Measurements from ENCODE around the gene KAT8.

The KAT8 gene

DNA sequence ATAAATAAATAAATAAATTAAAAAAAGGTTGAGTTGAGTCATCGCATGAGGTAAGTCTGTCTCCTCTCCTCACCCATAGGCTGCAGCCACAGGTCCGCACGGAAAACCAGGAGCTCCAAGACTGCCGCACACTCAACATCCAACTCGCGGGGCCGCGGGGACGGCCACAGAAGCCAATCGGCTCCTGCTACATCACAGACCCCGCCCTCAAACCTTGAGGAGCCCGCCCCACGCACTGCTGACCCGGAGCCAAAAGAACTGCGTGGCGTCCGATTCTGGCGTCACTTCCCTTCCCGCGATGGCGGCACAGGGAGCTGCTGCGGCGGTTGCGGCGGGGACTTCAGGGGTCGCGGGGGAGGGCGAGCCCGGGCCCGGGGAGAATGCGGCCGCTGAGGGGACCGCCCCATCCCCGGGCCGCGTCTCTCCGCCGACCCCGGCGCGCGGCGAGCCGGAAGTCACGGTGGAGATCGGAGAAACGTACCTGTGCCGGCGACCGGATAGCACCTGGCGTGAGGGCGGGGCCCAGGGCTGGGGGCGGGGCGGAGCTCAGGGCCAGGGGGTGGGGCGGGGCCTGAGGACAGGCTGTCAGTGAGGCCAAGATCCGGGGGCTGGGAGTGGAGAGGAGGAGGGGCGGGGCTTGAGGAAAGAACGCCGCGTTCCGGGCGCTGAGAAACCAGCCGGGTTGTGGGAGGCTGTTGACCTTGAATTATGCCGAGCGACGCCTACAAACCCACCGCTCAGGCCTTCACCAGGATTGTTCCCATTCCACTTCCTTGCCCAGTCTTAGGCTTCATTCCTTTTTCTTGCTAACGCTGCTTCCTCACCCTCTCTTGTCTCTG is at the start of gene KAT8:
KAT8 (plus strand) TSS at position 281 of the 839 bp plus-strand sequence; CDS start at position 299, 18 bp downstream.
- peak; percentile 96 to 98 (median 96) for DNase-seq (ENCODE audit: low read depth in 3 of 3)

- no peak for DNase-seq (ENCODE audit: low read depth in 3 of 3)
These were observed 45.6 kb upstream of the KAT8 start for GRCh38 chr16:31071861-31072260.

- no peak for DNase-seq (ENCODE audit: low read depth in 3 of 3)
These were observed 44.8 kb upstream of the KAT8 start for GRCh38 chr16:31072540-31073141.

DNA sequence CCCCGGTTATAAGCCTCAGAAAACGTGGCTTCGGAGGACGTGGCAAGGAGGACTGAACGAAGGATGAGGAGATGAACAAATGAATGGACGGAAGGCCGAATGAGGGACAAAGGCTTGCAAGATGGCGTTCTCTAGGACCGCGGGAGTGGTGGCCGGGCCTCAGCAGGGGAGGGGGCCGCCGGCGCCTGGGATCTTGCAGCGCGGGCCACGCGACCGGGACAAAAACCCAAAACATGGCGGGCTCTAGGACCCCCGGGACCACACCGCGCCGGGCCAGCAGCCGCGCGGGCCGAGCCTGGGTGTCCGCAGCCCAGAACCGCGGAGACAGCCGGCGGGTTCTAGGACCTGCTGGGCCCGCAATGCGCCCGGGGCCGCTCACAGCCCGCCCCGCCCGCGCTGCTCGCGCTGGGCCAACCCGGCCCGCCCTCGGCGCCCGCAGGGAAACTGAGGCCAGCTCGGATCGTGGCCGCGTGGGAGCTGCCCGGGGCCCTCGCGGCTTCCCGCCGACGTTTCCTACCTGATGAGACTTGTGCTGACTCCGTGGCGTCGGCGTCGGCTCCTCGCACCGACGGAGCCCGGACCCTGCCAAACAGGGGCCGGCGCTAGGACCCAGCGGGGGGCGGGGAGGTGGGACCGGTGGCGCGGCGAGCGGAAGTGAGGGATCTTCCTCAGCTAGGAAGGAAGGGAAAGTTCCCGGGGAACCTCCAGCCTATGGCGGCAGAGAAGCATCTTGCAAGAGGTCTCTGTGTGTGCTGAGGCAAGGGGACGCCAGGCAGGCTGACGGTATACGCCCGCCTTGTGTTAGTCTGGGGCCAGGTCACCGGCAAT is 44.1 kb upstream of the KAT8 start:
- peak; percentile 77 to 92 (median 78) for DNase-seq (ENCODE audit: low read depth in 3 of 3)

DNA sequence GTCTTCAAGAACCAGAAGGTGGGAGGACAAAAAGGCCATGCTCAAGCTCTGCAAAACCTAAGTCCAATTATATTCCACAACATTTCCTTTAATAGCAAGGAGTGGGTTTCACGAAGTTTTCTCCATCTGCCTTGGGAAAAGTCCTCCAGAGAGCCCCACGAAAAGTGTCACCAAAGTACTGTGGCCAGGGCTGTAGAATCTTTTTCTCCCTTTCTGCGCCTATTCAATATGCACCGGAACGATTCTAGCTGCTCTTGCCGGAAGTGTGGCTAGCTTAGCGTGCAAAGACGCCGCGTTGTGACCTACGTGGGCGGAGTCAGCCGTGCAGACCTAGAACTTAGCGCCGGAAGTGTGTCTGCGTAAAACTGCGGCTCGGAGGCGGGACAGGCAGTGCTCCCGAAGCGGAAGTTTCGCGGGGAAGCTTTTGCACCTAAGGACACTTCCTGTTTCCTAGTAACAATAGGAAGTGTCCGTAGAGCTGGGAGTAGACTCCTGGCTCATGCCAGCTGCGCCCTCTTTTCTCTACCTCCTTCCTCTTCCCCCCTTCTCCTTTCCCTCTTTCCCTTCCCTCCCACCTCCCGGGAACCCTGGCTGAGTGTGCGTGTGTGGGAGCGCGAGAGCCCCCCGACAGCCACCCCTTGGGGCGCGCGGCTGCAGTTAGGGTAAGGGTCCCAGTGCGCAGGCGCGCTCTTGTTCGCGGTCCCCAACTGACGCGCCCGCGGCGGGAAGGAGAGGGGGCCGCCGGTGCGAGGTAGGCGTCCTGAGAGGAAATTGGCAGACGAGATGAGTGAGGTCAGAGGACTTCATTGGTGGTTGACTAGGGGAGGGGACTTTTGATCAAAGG is 43.3 kb upstream of the KAT8 start, which contains the start of the genes ZNF646 and ZNF668:
ZNF646 (plus strand) TSS at position 453 of the 844 bp plus-strand sequence. CDS start 1,903 bp downstream, outside the sequence.
ZNF668 (minus strand) TSS at position 271 of the 844 bp plus-strand sequence. CDS start 9,781 bp downstream, outside the sequence.
- DNase-seq (ENCODE audit: low read depth in 3 of 3), result peak; percentile 97 to 99 (median 97)

DNA sequence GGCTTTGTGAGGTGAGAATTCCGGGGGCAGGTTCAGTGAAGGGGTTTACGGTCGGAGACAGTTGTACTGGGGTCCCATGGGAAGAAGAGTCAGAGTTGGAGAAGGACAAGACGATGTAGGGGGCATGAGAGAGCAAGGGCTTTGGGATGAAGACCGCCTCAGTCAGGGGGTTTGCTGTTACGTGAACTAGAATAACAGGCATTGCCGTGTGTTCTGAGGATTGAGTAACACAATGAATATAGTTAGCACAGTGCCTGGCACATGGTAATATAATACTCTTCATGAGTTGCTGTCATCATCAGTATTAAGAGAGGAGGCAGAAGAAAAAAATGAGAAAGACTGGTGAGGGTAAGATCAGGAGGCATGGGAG is 42.7 kb upstream of the KAT8 start:
- DNase-seq (ENCODE audit: low read depth in 3 of 3), result no peak

DNA sequence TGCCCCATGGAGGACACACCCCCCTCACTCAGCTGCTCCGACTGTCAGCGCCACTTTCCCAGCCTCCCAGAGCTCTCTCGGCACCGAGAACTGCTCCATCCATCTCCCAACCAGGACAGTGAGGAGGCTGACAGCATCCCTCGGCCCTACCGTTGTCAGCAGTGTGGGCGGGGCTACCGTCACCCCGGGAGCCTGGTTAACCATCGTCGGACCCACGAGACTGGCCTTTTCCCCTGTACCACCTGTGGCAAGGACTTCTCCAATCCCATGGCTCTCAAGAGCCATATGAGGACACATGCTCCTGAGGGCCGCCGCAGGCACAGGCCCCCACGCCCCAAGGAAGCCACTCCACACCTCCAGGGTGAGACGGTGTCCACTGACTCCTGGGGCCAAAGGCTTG is 41.1 kb upstream of the KAT8 start:
- no peak for DNase-seq (ENCODE audit: low read depth in 3 of 3)

DNA sequence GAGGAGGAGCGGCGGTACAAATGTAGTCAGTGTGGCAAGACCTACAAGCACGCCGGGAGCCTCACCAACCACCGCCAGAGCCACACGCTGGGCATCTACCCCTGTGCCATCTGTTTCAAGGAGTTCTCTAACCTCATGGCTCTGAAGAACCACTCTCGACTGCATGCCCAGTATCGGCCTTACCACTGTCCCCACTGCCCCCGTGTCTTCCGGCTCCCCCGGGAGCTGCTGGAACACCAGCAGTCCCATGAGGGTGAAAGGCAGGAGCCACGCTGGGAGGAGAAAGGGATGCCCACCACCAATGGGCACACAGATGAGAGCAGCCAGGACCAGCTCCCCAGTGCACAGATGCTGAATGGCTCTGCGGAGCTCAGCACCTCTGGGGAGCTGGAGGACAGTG is 40.4 kb upstream of the KAT8 start:
- no peak for DNase-seq (ENCODE audit: low read depth in 3 of 3)

GRCh38 chr16:31077592-31078396 is 39.7 kb upstream of the KAT8 start:
- no peak for DNase-seq (ENCODE audit: low read depth in 3 of 3)

DNA sequence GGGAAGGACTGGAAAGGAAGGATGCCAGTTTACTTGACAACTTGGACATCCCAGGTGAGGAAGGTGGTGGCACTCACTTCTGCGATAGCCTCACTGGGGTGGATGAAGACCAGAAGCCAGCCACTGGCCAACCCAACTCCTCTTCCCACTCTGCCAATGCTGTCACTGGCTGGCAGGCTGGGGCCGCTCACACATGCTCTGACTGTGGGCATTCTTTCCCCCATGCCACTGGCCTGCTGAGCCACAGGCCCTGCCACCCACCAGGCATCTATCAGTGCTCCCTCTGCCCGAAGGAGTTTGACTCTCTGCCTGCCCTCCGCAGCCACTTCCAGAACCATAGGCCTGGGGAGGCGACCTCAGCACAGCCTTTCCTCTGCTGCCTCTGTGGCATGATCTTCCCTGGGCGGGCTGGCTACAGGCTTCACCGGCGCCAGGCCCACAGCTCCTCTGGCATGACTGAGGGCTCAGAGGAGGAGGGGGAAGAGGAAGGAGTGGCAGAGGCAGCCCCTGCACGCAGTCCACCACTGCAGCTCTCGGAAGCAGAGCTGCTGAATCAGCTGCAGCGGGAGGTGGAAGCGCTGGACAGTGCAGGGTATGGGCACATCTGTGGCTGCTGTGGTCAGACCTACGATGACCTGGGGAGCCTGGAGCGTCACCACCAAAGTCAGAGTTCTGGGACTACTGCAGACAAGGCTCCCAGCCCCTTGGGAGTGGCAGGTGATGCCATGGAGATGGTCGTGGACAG is 38.7 kb upstream of the KAT8 start:
- DNase-seq (ENCODE audit: low read depth in 3 of 3), result no peak

DNA sequence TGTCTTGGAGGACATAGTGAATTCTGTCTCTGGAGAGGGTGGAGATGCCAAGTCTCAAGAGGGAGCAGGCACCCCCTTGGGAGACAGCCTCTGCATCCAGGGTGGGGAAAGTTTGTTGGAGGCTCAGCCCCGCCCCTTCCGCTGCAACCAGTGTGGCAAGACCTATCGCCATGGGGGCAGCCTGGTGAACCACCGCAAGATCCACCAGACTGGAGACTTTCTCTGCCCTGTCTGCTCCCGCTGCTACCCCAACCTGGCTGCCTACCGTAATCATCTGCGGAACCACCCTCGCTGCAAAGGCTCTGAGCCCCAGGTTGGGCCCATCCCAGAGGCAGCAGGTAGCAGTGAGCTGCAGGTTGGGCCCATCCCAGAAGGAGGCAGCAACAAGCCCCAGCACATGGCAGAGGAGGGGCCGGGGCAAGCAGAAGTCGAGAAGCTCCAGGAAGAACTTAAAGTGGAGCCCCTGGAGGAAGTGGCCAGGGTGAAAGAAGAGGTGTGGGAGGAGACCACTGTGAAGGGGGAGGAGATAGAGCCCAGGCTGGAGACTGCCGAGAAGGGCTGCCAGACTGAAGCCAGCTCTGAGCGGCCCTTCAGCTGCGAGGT is 38.0 kb upstream of the KAT8 start:
- no peak for DNase-seq (ENCODE audit: low read depth in 3 of 3)

DNA sequence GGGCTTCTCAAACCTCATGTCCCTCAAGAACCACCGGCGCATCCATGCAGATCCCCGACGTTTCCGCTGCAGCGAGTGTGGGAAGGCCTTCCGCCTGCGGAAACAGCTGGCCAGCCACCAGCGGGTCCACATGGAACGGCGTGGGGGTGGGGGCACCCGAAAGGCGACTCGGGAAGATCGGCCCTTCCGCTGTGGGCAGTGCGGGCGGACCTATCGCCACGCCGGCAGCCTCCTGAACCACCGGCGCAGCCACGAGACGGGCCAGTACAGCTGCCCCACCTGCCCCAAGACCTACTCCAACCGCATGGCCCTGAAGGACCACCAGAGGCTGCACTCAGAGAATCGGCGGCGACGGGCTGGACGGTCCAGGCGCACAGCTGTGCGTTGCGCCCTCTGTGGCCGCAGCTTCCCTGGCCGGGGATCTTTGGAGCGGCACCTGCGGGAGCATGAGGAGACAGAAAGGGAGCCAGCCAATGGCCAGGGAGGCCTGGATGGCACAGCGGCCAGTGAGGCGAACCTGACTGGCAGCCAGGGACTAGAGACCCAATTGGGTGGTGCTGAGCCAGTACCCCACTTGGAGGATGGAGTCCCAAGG is 37.3 kb upstream of the KAT8 start:
- DNase-seq (ENCODE audit: low read depth in 3 of 3), result no peak

DNA sequence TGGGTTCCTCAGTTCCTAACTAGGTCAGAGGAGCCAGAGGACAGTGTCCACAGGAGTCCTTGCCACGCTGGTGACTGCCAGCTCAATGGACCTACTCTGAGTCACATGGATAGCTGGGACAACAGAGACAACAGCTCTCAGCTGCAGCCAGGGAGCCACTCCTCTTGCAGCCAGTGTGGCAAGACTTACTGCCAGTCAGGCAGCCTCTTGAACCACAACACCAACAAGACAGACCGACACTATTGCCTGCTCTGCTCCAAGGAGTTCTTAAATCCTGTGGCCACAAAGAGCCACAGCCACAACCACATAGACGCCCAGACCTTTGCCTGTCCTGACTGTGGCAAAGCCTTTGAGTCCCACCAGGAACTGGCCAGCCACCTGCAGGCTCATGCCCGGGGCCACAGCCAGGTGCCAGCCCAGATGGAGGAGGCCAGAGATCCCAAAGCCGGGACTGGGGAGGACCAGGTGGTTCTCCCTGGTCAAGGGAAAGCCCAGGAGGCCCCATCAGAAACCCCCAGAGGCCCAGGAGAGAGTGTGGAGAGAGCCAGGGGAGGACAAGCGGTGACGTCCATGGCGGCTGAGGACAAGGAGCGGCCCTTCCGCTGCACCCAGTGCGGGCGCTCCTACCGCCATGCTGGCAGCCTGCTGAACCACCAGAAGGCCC is 36.6 kb upstream of the KAT8 start:
- DNase-seq (ENCODE audit: low read depth in 3 of 3), result no peak

DNA sequence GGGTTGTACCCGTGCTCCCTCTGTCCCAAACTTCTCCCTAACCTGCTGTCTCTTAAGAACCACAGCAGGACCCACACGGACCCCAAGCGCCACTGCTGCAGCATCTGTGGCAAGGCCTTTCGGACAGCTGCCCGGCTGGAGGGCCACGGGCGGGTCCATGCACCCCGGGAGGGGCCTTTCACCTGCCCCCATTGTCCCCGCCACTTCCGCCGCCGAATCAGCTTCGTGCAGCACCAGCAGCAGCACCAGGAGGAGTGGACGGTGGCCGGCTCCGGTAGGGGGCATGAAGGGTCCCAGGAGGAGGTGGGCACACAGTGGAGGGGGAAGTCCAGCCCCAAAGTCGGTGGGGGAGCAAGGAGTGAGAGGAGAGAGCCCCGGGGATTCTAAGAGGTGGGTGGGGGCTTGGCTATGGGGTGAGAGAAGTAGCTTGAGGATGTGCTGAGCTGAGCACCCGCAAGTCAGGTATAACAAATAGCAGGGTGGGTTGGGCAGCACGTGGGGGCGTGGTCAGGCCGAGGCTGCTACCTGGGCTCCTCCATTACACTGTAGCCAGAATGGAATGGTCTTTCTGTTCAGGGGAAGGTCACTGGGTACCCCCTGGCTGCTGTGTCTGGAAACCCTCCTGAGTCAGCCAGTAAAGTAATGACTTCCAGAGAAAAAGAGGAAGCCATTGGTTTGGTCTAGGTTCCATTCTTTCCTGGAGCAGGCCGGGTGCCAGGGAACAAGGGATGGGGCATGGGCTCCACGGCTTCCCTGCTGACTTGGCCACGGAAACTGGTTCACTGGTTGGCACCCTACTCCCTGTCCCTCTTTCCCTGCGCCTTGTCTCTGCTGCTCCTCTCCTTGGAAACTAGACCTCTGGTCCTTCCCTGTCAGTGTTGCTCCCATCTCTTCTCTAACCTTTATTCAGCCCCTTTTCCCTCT is 35.8 kb upstream of the KAT8 start:
- no peak for DNase-seq (ENCODE audit: low read depth in 3 of 3)

- DNase-seq (ENCODE audit: low read depth in 3 of 3), result no peak
These were observed 35.0 kb upstream of the KAT8 start for GRCh38 chr16:31082368-31083045.

DNA sequence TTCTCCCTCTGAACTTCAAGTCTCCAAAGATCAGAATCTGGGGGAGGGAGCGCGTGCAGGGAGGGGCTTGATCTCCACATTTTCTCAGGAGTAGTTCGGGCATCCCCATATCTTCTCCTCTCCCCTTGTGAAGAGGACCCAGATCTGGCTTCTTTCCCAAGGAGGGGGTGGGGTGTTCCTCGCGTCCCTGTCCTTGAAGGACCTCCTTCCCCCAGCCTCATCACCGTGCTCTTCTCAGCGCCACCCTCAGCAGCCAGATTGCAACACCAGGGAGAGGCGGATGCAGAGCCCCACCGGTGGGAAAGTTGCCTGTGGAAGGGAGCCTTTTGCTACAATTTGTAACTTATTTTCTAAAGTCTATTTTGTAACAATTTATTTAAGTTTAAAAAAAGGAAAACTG is 34.4 kb upstream of the KAT8 start:
- DNase-seq (ENCODE audit: low read depth in 3 of 3), result no peak

DNA sequence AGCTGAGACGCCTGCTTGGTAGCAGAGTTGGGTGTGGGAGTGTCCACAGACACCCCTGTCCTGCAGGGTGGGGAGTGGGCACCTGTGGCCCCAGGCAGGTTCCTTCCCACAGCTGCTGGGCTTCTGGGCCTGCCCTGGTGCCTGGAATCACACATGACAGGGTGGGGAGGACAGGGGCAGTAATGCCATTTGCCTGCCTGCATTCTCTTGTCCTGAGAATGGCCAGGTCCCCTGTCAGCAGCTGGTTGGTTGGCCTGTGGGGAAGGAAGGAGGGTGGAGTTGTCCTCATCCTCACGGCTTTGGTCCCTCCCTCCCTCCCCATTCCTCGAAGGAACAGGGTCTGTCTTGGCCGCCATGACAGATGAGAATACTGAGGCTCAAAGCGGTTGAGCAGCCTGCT is 33.9 kb upstream of the KAT8 start:
- DNase-seq (ENCODE audit: low read depth in 3 of 3), result no peak
